Measurements from ENCODE around the gene MUC4.

GRCh38 chr3:195815169-195815771 is 3.5 kb upstream of the MUC4 start:
- no peak for TF ChIP-seq CTCF (IDR thresholded peaks at IDR 0.05)
- no peak for TF ChIP-seq POLR2A (IDR thresholded peaks at IDR 0.05)

Measured in testis (tissue), 2 donors.